ENCODE results near the gene AMER2.

- TF ChIP-seq EZH2 (IDR thresholded peaks at IDR 0.05; ENCODE audit: insufficient read depth, poor library complexity, severe bottlenecking) (no peak), EZH2phosphoT487 (IDR thresholded peaks at IDR 0.05; ENCODE audit: insufficient read depth, low read depth) (no peak)
Measured at GRCh38 chr13:25131881-25132420, 40.1 kb downstream of the AMER2 start.
